Iris pigment epithelial cell (primary cell): ENCODE results near the gene SCAMP2.

Experiments used
- DNase-seq: peaks from one replicate; pipeline ENCODE4 v3.0.0-alpha.2; 2011; ENCODE audit warnings: low read depth

Gene SCAMP2

GRCh38 chr15:74794248-74794969 is 78.8 kb downstream of the SCAMP2 start:
- no peak for DNase-seq
